GM12878 (cell line): ENCODE results near the gene CARMIL3. TPM values are rescaled to one million over a fixed set of nuclear protein-coding genes. Genes with fewer than 3 reads are reported as not detected.

Experiments used
- ATF2 ChIP-seq: IDR thresholded peaks from 2 replicates; pipeline ENCODE4 v1.6.1; 2012; ENCODE audit warnings: low read length, inconsistent platforms
- CEBPB ChIP-seq, 2 experiments: fragments of 150-350 bp in 1 of 2; IDR thresholded peaks; 2 replicates each; pipeline ENCODE4 v1.6.1; 2012 to 2014; ENCODE audit warnings: low read depth in 2 of 2, low read length in 2 of 2, borderline replicate concordance in 1 of 2, inconsistent platforms in 1 of 2
- EED ChIP-seq: sonication (generic); IDR thresholded peaks from 2 replicates; pipeline ENCODE4 v1.6.1; 2016; ENCODE audit warnings: antibody characterized with exemption, low read depth
- EGR1 ChIP-seq, 2 experiments: IDR thresholded peaks; 1 replicate in 1 of 2; 2 replicates in 1 of 2; pipeline ENCODE4 v1.6.1; 2011 to 2012; ENCODE audit warnings: low read depth in 2 of 2, low read length in 2 of 2, borderline replicate concordance in 1 of 2, mild to moderate bottlenecking in 1 of 2, moderate library complexity in 1 of 2
- ELK1 ChIP-seq: IDR thresholded peaks from 2 replicates; pipeline ENCODE4 v1.6.1; 2012; ENCODE audit warnings: low read depth, low read length, improper control_type of control experiment
- EP300 ChIP-seq, 2 experiments: fragments of 150-350 bp in 1 of 2; IDR thresholded peaks; 2 replicates each; pipeline ENCODE4 v1.6.1; 2011 to 2012; ENCODE audit warnings: low read depth in 2 of 2, low read length in 2 of 2, borderline replicate concordance in 1 of 2, improper control_type of control experiment in 1 of 2, inconsistent platforms in 1 of 2; ENCODE audit not compliant: control insufficient read depth in 1 of 2
- FOS ChIP-seq: IDR thresholded peaks from 3 replicates; pipeline ENCODE4 v1.6.1; 2011; ENCODE audit warnings: borderline replicate concordance; ENCODE audit not compliant: insufficient read length; ENCODE audit errors: extremely low read depth
- IRF4 ChIP-seq: IDR thresholded peaks from 2 replicates; pipeline ENCODE4 v1.6.1; 2011; ENCODE audit warnings: low read depth, low read length
- KLF5 ChIP-seq: fragments of 450-650 bp; IDR thresholded peaks from 2 replicates; pipeline ENCODE4 v1.6.1; 2014; ENCODE audit warnings: mild to moderate bottlenecking; ENCODE audit not compliant: partially characterized antibody
- MEF2A ChIP-seq: IDR thresholded peaks from 2 replicates; pipeline ENCODE4 v1.6.1; 2011; ENCODE audit warnings: low read depth, mild to moderate bottlenecking, low read length, moderate library complexity; ENCODE audit not compliant: insufficient read depth
- MTA2 ChIP-seq: fragments of 450-650 bp; IDR thresholded peaks from 2 replicates; pipeline ENCODE4 v1.6.1; 2016; ENCODE audit warnings: low read depth, mild to moderate bottlenecking, moderate library complexity
- MXI1 ChIP-seq: fragments of 150-350 bp; IDR thresholded peaks from 2 replicates; pipeline ENCODE4 v1.6.1; 2011; ENCODE audit warnings: low read depth, mild to moderate bottlenecking, inconsistent platforms, low read length, improper control_type of control experiment
- NRF1 ChIP-seq: conservative IDR thresholded peaks from 2 replicates; pipeline ENCODE4 v1.6.1; 2011; ENCODE audit warnings: mild to moderate bottlenecking, low read depth, low read length, improper control_type of control experiment
- RBBP5 ChIP-seq: fragments of 200-600 bp; sonication (generic); conservative IDR thresholded peaks from 2 replicates; pipeline ENCODE4 v1.6.1; 2016
- RELB ChIP-seq: fragments of 450-650 bp; IDR thresholded peaks from 2 replicates; pipeline ENCODE4 v1.6.1; 2017; ENCODE audit warnings: low read depth, mild to moderate bottlenecking, moderate library complexity
- SIX5 ChIP-seq: IDR thresholded peaks from 2 replicates; pipeline ENCODE4 v1.6.1; 2011; ENCODE audit warnings: mild to moderate bottlenecking, low read depth, low read length, moderate library complexity; ENCODE audit not compliant: severe bottlenecking
- SMAD1 ChIP-seq: fragments of 450-650 bp; IDR thresholded peaks from 2 replicates; pipeline ENCODE4 v1.6.1; 2018; ENCODE audit warnings: mild to moderate bottlenecking, low read depth; ENCODE audit not compliant: partially characterized antibody
- SP1 ChIP-seq: IDR thresholded peaks from one replicate; pipeline ENCODE4 v1.6.1; 2011; ENCODE audit warnings: low read depth, low read length
- SREBF2 ChIP-seq: IDR thresholded peaks from 2 replicates; pipeline ENCODE4 v1.6.1; 2012; ENCODE audit warnings: mild to moderate bottlenecking, low read length
- TCF3 ChIP-seq: IDR thresholded peaks from 2 replicates; pipeline ENCODE4 v1.6.1; 2012; ENCODE audit warnings: low read depth, mild to moderate bottlenecking, low read length, borderline replicate concordance; ENCODE audit not compliant: insufficient read depth
- ZNF622 ChIP-seq: fragments of 450-650 bp; IDR thresholded peaks from 2 replicates; pipeline ENCODE4 v1.6.1; 2017; ENCODE audit warnings: mild to moderate bottlenecking, inconsistent platforms
- polyA plus RNA-seq, 11 experiments: library from polyadenylated mRNA; depleted of rRNA in 4 of 11; unstranded in 6 of 11; stranded (reverse) in 5 of 11; fragments of >200 nt; fragmentation: Nextera tagmentation in 4 of 11; fragmentation: Illumina TruSeq in 1 of 11; extraction: Ambion mirVana in 4 of 11; extraction: Trizol in 1 of 11; gene quantifications; 1 replicate in 1 of 11; 2 replicates in 10 of 11; pipeline versions ENCODE4 v1.2.1 to v1.2.3, GENCODE V29; 2011 to 2016; ENCODE audit warnings: inconsistent platforms in 2 of 11, missing spikeins in 2 of 11, low read depth in 1 of 11
- total RNA-seq, 4 experiments: library from RNA; depleted of rRNA in 3 of 4; stranded (reverse); fragments of >200 nt in 3 of 4; fragmentation: Illumina TruSeq in 1 of 4; extraction: Trizol in 1 of 4; gene quantifications; 2 replicates each; pipeline versions ENCODE4 v1.2.1 to v1.2.3, GENCODE V29; 2013 to 2021

CARMIL3 gene
- total and polyA plus RNA-seq, 10 of the 15 experiments (the other 5 are each of a cell fraction or from before 2014, with no cell fraction given) = 0.09 to 0.32 (median 0.25) TPM; not detected in 3

GRCh38 chr14:24093901-24094840 lies 42.4 kb downstream of the CARMIL3 start, which contains the start of gene PCK2 (continued):
- no peak for TF ChIP-seq SP1
- no peak; the same call in 1 of the 2 replicates for TF ChIP-seq RELB
- TF ChIP-seq TCF3 = peak; percentile 73; the same call in 1 of the 2 replicates
- no peak for TF ChIP-seq FOS
- no peak for TF ChIP-seq ATF2
- TF ChIP-seq EED = peak; percentile 29; the same call in 1 of the 2 replicates
- no peak for TF ChIP-seq SIX5
- TF ChIP-seq SMAD1 = no peak
- no peak for TF ChIP-seq RBBP5
- TF ChIP-seq ZNF622 = no peak
- TF ChIP-seq MTA2 = no peak
- TF ChIP-seq EP300 (IDR thresholded peaks at IDR 0.05; ENCODE audit: borderline replicate concordance in 1 of 2, control insufficient read depth in 1 of 2, low read depth in 2 of 2, low read length in 2 of 2) = no peak
- TF ChIP-seq EGR1 (IDR thresholded peaks at IDR 0.05; ENCODE audit: borderline replicate concordance in 1 of 2, low read depth in 2 of 2, low read length in 2 of 2) = peak in 1 of 2 experiments; percentile 84; a peak in 2 of 3 replicates
- no peak for TF ChIP-seq SREBF2
- TF ChIP-seq IRF4 = no peak
- no peak for TF ChIP-seq MEF2A
- no peak for TF ChIP-seq NRF1
- TF ChIP-seq CEBPB (IDR thresholded peaks at IDR 0.05; ENCODE audit: borderline replicate concordance in 1 of 2, low read depth in 2 of 2, low read length in 2 of 2) = no peak
- peak; percentile 28; the same call in 1 of the 2 replicates for TF ChIP-seq MXI1
- TF ChIP-seq KLF5 = no peak
- no peak for TF ChIP-seq ELK1
